ENCODE data around the gene UNC50. TPM values are rescaled to one million over a fixed set of nuclear protein-coding genes. Genes with fewer than 3 reads are reported as not detected.

UNC50 gene
- total RNA-seq, 1 donor from 2014 or later, result 40.1 TPM

DNA sequence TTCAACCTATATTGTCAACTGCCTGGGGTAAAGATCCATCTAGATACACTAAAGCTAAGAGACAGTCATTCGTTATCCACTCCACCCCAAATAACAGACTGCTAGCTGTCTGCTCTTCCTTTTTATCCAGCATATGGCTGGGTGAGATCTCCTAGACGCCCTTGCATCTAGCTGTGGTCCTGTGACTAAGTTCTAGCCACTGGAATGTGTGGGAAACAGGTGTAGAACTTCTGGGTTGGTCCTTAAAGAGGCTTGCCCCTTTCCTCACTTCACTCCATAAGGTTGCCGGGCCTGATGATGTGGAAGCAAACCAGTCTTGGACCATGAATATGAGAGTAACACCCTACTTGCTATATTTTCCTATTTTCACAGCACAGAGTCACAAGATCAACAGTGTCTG is 3.3 kb upstream of the UNC50 start:
- H3K4me3 Mint-ChIP-seq (ENCODE audit: low read depth), result no peak overlapping the region
- H3K27me3 Mint-ChIP-seq (ENCODE audit: low read depth), result no peaks in the 10 kb centered on the region
- H3K27ac Mint-ChIP-seq, result no peak overlapping the region
- H3K36me3 Mint-ChIP-seq (ENCODE audit: low read depth), result peaks cover 43% of the 10 kb centered on the region
- no peak for DNase-seq (ENCODE audit: low spot score)
- peaks cover 39% of the 10 kb centered on the region for H3K4me1 Mint-ChIP-seq (ENCODE audit: low read depth)
- intact Hi-C loops (cut with micrococcal nuclease), result loop anchor here (5.0 kb wide), 2 partner anchors 52 to 138 kb away; no protein-coding TSS in a partner anchor
- H3K9me3 Mint-ChIP-seq, result no peaks in the 10 kb centered on the region

DNA sequence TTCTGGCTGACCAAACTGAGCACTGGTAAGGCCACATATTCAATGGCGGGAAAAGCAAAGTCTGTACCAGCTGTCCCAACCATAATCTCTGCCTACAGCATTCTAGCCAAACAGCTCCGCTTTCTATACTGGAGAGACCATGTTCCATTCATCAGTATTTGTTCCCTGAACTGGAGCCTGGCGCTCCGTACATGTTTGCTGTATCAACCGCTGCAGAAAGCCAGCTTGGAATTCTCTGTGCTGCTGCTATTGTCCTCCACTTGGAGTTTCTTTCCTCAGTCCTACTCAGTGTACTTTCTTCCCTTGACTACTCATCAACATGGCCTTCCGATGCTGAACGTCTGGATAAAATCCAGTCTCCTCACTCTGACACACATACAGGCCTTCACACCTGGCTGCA is 2.0 kb upstream of the UNC50 start:
- Mint-ChIP-seq H3K4me3 (ENCODE audit: low read depth) (peak overlapping the region; percentile 93), H3K36me3 (ENCODE audit: low read depth) (peaks cover 44% of the 10 kb centered on the region), H3K27me3 (ENCODE audit: low read depth) (no peaks in the 10 kb centered on the region), H3K27ac (peak overlapping the region; percentile 86), H3K9me3 (no peaks in the 10 kb centered on the region), H3K4me1 (ENCODE audit: low read depth) (peaks cover 52% of the 10 kb centered on the region)
- intact Hi-C loops (cut with micrococcal nuclease), result loop anchor here (5.0 kb wide), 2 partner anchors 51 to 139 kb away; no protein-coding TSS in a partner anchor
- DNase-seq (ENCODE audit: low spot score), result no peak

DNA sequence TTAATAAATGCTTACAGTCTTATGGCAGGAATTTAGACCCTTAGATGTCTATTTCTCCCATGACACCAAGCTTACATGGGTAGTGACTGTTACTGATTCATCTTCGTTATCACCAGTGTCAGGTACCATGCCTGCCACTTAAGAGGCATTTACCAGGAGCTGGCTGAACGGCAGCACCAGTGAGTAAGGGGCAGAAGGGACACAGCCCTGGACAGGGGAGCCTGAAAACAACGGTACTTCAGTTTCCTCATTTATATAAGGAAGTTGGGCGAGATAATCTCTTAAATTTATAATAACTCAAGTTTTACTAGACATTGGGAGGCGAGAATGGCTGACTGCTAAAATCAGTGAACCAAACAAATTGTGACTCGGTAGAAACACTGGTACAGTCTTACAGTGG is 1.3 kb upstream of the UNC50 start:
- intact Hi-C loops (cut with micrococcal nuclease), result loop anchor here (5.0 kb wide), 2 partner anchors 50 to 140 kb away; no protein-coding TSS in a partner anchor
- Mint-ChIP-seq H3K36me3 (ENCODE audit: low read depth) (peaks cover 43% of the 10 kb centered on the region), H3K4me1 (ENCODE audit: low read depth) (peaks cover 56% of the 10 kb centered on the region)

DNA sequence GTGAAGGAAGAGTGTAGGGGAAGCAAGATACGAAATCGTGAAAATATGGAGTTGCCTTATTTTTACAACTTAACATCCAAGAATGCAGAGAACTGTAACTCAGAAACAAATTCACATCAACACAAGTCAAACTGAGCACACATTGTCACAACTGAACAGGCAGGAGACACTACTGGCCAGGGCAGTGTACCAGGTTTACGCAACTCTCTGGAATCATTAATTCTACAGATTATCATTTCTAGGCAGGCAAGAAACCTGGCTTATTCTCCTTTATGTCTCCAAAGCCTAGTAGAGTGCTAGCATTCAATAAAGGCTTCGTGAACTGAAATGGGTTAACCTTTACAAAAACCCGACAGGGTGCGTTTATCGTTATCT is 661 bp upstream of the UNC50 start:
- no peaks in the 10 kb centered on the region for H3K27me3 Mint-ChIP-seq (ENCODE audit: low read depth)
- peak overlapping the region; percentile 86 for H3K27ac Mint-ChIP-seq
- peaks cover 48% of the 10 kb centered on the region for H3K36me3 Mint-ChIP-seq (ENCODE audit: low read depth)
- no peaks in the 10 kb centered on the region for H3K9me3 Mint-ChIP-seq
- H3K4me3 Mint-ChIP-seq (ENCODE audit: low read depth), result peak overlapping the region; percentile 93
- peaks cover 56% of the 10 kb centered on the region for H3K4me1 Mint-ChIP-seq (ENCODE audit: low read depth)
- DNase-seq (ENCODE audit: low spot score), result no peak
- intact Hi-C loops (cut with micrococcal nuclease), result loop anchor here (1.0 to 5.0 kb wide), 3 partner anchors 30 to 140 kb away; no protein-coding TSS in a partner anchor

More for the DNA sequence above, 1.3 kb upstream of the UNC50 start:
- Mint-ChIP-seq H3K4me3 (ENCODE audit: low read depth) (peak overlapping the region; percentile 93), H3K9me3 (no peaks in the 10 kb centered on the region), H3K27me3 (ENCODE audit: low read depth) (no peaks in the 10 kb centered on the region), H3K27ac (peak overlapping the region; percentile 86)
- DNase-seq (ENCODE audit: low spot score), result no peak

DNA sequence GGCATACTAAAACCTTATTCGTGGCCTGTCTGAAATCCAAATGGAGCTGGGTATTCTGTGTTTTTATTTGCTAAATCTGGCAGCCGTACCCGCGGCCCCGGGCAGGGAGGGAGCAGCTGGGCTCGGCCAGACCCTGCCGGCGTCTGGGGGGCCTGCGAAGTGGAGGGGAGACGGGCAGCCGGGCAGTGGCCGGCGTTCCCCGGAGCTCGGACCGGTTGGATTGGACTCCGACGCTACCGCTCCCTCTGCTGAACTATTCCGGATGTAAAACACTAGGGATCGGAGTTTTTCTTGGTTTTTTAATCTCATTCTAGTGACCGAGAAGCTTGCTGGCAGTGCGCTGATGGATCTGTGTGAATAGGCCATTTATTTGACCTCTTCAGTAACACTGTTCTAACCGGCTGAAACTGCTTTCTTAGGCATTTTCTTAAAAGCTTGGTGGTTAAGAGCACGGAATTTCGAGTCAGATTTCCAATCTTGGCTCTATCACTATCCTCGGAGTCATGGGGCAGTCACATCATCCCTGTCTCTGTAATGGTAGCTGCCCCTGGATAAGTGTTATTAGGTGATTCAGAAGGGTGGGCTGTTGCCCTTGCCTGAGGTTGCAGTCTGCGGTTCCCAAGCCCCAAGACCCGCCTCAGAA is 694 bp downstream of the UNC50 start:
- H3K27ac Mint-ChIP-seq, result peak overlapping the region; percentile 86
- no peaks in the 10 kb centered on the region for H3K27me3 Mint-ChIP-seq (ENCODE audit: low read depth)
- intact Hi-C loops (cut with micrococcal nuclease), result loop anchor here (1.0 to 5.0 kb wide), 3 partner anchors 28 to 142 kb away; no protein-coding TSS in a partner anchor
- peak overlapping the region; percentile 93 for H3K4me3 Mint-ChIP-seq (ENCODE audit: low read depth)
- no peak for DNase-seq (ENCODE audit: low spot score)
- peaks cover 60% of the 10 kb centered on the region for H3K4me1 Mint-ChIP-seq (ENCODE audit: low read depth)
- H3K36me3 Mint-ChIP-seq (ENCODE audit: low read depth), result peaks cover 58% of the 10 kb centered on the region
- H3K9me3 Mint-ChIP-seq, result no peaks in the 10 kb centered on the region

DNA sequence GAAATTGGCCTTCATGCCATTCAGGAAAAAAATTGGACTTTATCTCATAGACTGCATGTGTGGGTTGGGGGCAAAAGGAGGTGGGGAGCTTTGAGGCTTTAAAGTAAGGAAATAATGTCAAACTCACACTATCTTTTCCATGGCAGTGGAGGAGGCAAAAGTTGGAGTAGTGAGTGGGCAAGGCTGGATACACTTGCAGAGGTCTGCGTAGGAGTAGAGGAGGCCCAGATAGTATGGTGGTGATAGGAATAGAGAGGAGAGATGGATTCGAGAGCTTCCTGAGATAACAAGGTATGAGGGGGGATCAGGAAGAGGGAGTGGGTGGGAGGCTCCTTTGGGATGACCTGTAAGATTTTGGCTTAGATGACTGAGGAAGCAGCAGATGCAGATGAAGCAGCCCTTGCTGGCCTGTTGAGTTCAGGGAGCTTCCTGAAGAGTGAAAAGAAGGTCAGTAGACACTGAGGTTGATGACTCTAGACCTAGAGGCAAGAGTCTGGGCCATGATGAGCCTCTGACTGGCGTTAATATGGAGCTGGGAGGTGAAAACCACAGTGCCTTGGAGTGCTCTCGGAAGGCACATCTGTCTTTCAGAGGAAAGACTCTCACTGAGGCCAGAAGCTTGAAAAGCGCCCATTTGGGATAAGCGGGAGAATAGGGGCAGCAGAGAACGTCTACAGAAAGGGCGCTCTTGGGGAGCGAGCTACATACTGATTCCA is 5.8 kb downstream of the UNC50 start:
- no peak for DNase-seq (ENCODE audit: low spot score)
- peaks cover 52% of the 10 kb centered on the region for H3K4me1 Mint-ChIP-seq (ENCODE audit: low read depth)
- no peaks in the 10 kb centered on the region for H3K9me3 Mint-ChIP-seq
- no peaks in the 10 kb centered on the region for H3K27me3 Mint-ChIP-seq (ENCODE audit: low read depth)
- intact Hi-C loops (cut with micrococcal nuclease), result loop anchor here (5.0 kb wide), 1 partner anchor 723 kb away; the partner anchor contains the start of genes EIF5B and TXNDC9
- peak overlapping the region; percentile 5 for H3K27ac Mint-ChIP-seq
- H3K36me3 Mint-ChIP-seq (ENCODE audit: low read depth), result peaks cover 81% of the 10 kb centered on the region
- H3K4me3 Mint-ChIP-seq (ENCODE audit: low read depth), result no peak overlapping the region

DNA sequence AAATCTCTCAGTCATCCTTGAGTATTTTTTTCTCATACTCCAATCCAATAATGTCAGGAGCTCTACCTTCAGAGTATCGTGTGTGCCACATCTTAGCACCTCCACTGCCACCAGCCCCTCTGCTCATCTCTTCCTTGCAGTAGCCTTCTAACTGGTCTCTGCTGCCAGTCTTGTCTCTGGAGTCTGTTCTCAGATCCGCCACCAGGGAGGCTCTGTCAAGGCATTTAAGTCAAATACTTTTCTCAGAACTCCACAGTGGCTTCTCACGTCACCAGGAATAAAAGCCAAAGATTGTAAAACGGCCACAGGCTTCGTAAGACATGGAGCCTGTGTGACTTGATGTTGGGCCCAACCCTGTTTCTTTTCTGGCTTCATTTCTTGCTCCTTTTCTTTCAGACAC is 7.1 kb downstream of the UNC50 start:
- no peak overlapping the region for H3K4me3 Mint-ChIP-seq (ENCODE audit: low read depth)
- peaks cover 78% of the 10 kb centered on the region for H3K36me3 Mint-ChIP-seq (ENCODE audit: low read depth)
- H3K27me3 Mint-ChIP-seq (ENCODE audit: low read depth), result no peaks in the 10 kb centered on the region
- no peaks in the 10 kb centered on the region for H3K9me3 Mint-ChIP-seq
- H3K27ac Mint-ChIP-seq, result peak overlapping the region; percentile 1
- intact Hi-C loops (cut with micrococcal nuclease), result no loop called here
- H3K4me1 Mint-ChIP-seq (ENCODE audit: low read depth), result peaks cover 50% of the 10 kb centered on the region
- DNase-seq (ENCODE audit: low spot score), result no peak

DNA sequence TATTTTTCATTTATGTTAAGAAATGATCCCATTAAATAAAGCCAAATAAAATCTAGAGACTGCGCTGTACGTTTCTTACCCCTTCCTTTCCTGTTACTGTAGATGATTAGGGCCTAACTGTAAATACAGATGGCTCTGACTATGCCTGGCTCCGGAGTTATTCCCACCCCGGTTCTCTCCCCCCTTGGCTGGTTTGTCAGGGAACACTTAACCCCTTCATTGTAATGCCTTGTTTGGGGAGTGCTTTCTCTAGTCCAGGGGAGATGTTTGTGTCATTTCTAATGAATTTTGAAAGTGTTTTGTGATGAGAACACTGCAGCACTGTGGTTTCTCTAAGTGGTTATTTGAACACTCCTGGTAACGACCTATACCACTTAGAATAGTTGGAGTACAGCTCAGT is 8.8 kb downstream of the UNC50 start:
- H3K4me3 Mint-ChIP-seq (ENCODE audit: low read depth), result no peak overlapping the region
- no peak for DNase-seq (ENCODE audit: low spot score)
- H3K9me3 Mint-ChIP-seq, result no peaks in the 10 kb centered on the region
- H3K27me3 Mint-ChIP-seq (ENCODE audit: low read depth), result no peaks in the 10 kb centered on the region
- H3K4me1 Mint-ChIP-seq (ENCODE audit: low read depth), result peaks cover 50% of the 10 kb centered on the region
- H3K27ac Mint-ChIP-seq, result peak overlapping the region; percentile 70
- peaks cover 76% of the 10 kb centered on the region for H3K36me3 Mint-ChIP-seq (ENCODE audit: low read depth)
- intact Hi-C loops (cut with micrococcal nuclease), result no loop called here

DNA sequence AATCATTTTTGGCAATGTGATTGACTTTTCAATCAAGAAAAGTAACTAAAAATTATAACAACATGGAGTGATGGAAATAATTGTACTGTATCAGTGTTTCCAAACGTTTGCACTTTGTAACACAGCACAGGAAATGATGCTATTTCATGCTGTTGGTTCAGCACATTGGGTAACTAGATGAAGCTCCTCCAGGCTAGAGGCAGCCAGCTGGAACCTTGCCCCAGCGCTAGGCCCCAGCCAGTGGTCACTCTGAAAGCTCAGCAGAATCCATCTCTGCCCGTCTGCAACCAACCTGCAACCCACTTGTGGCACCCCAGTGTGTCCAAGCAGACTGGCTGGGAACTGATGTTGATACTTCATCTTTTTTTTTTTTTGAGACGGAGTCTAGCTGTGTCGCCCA is 15.3 kb downstream of the UNC50 start:
- DNase-seq (ENCODE audit: low spot score), result no peak
- H3K4me1 Mint-ChIP-seq (ENCODE audit: low read depth), result peaks cover 44% of the 10 kb centered on the region
- no peaks in the 10 kb centered on the region for H3K9me3 Mint-ChIP-seq
- H3K27ac Mint-ChIP-seq, result peak overlapping the region; percentile 9
- H3K4me3 Mint-ChIP-seq (ENCODE audit: low read depth), result no peak overlapping the region
- peaks cover 57% of the 10 kb centered on the region for H3K36me3 Mint-ChIP-seq (ENCODE audit: low read depth)
- intact Hi-C loops (cut with micrococcal nuclease), result no loop called here
- H3K27me3 Mint-ChIP-seq (ENCODE audit: low read depth), result no peaks in the 10 kb centered on the region

DNA sequence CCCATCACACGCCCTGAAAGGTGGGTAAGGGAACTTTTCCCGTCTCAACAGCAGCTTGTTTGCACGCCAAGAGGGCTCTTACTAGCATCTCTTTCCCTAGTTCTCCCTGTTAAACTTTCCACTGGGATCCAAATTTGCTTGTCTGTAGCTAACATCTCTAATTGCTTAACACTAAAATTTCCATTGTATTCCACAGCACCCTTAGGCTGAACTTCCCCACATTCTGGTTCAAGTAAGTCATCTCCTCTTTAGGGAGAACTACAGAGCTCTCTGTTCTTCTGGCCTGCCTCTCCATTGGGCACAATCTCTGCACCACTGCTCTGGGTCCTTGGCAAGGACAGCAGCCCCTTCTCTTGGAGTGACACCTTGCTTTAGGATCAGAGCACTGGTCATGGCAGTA is 24.0 kb downstream of the UNC50 start:
- no peak overlapping the region for H3K4me3 Mint-ChIP-seq (ENCODE audit: low read depth)
- H3K27me3 Mint-ChIP-seq (ENCODE audit: low read depth), result no peaks in the 10 kb centered on the region
- H3K4me1 Mint-ChIP-seq (ENCODE audit: low read depth), result peaks cover 34% of the 10 kb centered on the region
- intact Hi-C loops (cut with micrococcal nuclease), result loop anchor here (10.0 kb wide), 1 partner anchor 522 kb away; the partner anchor contains the start of genes LIPT1 and TSGA10
- peaks cover 68% of the 10 kb centered on the region for H3K36me3 Mint-ChIP-seq (ENCODE audit: low read depth)
- no peak overlapping the region for H3K27ac Mint-ChIP-seq
- DNase-seq (ENCODE audit: low spot score), result no peak
- no peaks in the 10 kb centered on the region for H3K9me3 Mint-ChIP-seq

DNA sequence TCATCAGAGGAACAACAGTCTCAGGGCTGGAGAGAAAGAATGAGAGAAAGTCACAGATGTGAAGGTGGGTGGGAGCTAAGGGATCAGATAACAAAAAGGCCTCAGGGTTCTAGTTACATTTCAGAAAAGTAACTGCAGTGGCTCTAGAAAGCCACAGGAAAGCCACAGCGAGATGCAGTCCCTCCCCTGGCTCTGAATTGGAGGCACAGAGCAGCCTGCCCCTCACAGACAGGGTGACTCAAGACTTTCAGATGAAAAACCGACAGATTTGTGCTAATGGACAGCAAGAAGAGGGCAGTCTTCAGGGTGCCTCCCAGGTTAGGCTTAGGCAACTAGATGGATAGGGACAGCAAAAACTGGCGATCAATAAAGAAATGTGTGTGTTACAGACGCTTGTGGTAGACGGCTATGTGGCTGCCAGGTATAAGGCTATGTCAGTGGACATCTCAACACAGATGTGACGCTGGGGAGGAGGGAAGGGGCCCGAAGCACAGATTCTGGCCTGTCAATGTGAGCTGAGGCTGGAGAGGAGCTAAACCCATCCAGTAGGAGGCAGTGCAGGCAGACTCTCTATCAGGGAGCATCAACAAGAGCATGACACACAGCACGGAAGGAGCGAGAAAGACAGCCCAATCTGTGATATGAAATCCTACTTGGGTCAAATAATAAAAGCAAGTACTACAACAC is 26.2 kb downstream of the UNC50 start:
- peaks cover 66% of the 10 kb centered on the region for H3K36me3 Mint-ChIP-seq (ENCODE audit: low read depth)
- peak overlapping the region; percentile 91 for H3K27ac Mint-ChIP-seq
- H3K27me3 Mint-ChIP-seq (ENCODE audit: low read depth), result no peaks in the 10 kb centered on the region
- H3K4me1 Mint-ChIP-seq (ENCODE audit: low read depth), result peaks cover 45% of the 10 kb centered on the region
- peak overlapping the region; percentile 63 for H3K4me3 Mint-ChIP-seq (ENCODE audit: low read depth)
- no peaks in the 10 kb centered on the region for H3K9me3 Mint-ChIP-seq
- intact Hi-C loops (cut with micrococcal nuclease), result loop anchor here (5.0 to 10.0 kb wide), 3 partner anchors 67 to 520 kb away; partner anchors contain the start of genes LIPT1 and TSGA10
- peak; percentile 42 for DNase-seq (ENCODE audit: low spot score)

DNA sequence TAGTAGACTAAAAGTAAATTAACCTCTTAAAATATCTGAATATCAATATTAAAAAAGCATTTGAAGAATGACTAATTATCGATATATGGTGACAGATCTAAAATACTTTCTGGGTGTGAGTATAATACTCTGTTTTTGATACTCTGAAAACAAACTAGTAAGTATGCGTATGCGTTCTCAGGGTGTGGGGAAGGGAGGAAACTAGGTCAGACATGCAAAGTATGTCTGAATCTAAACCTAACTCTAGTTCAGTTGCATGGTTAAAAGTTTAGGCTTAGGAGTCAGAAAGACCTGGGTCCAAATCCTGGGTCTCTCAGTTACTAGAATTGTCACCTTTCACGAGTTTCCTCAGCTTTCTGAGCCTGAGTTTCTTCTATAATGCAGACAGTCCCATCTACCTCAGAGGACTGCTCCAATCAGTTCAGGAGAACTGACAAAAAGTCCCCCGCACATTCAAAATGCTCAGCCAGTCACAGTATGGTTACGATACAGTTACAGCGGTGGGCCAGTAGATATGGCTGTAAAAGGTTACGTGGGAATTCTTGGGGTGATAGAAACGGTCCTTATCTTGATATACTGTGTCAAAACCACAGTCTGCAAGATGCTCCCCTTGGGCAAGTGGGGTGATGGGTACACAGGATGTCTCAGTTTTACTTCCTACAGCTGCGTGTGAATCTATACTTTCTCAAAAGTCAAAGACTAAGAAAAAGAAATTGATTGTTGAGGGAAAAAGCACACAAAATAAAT is 29.2 kb downstream of the UNC50 start:
- DNase-seq (ENCODE audit: low spot score), result peak; percentile 53
- H3K27ac Mint-ChIP-seq, result peak overlapping the region; percentile 84
- intact Hi-C loops (cut with micrococcal nuclease), result loop anchor here (1.0 to 10.0 kb wide), 6 partner anchors 12 to 517 kb away; partner anchors contain the start of genes COA5, LIPT1, TSGA10 and UNC50
- H3K4me1 Mint-ChIP-seq (ENCODE audit: low read depth), result peaks cover 44% of the 10 kb centered on the region
- H3K36me3 Mint-ChIP-seq (ENCODE audit: low read depth), result peaks cover 62% of the 10 kb centered on the region
- H3K27me3 Mint-ChIP-seq (ENCODE audit: low read depth), result no peaks in the 10 kb centered on the region
- no peaks in the 10 kb centered on the region for H3K9me3 Mint-ChIP-seq
- peak overlapping the region; percentile 49 for H3K4me3 Mint-ChIP-seq (ENCODE audit: low read depth)

Data from activated T-helper 2 cell treated with anti-CD3 and anti-CD28 coated beads, Interferon-gamma antibody, Interleukin-2, Interleukin-4, amounts not matched to agents 10 μg/mL and 5 μg/mL and 100 μg/mL, durations not matched to agents 14 hours and 24 hours and 36 hours (primary cell).